Loucy (cell line): Measurements from ENCODE around the gene IL1RN.

ENCODE experiments used
- H2AFZ ChIP-seq: fragments of 200-600 bp; sonication (generic); 2 replicates; pipeline ENCODE4 v1.6.0; 2016; ENCODE audit warnings: antibody characterized with exemption, mild to moderate bottlenecking, low read length, moderate library complexity
- H3F3A ChIP-seq: fragments of 200-600 bp; 2 replicates; pipeline ENCODE4 v1.6.0; 2016; ENCODE audit warnings: antibody characterized with exemption, low read depth, mild to moderate bottlenecking
- H3K27me3 ChIP-seq: fragments of 200-600 bp; sonication (generic); 2 replicates; pipeline ENCODE4 v1.6.1; 2014; ENCODE audit warnings: low read length, mild to moderate bottlenecking; ENCODE audit not compliant: insufficient read depth, poor library complexity, severe bottlenecking
- H3K36me3 ChIP-seq: fragments of 200-600 bp; sonication (generic); 2 replicates; pipeline ENCODE4 v1.6.1; 2016; ENCODE audit warnings: low read length; ENCODE audit not compliant: insufficient read depth
- H3K4me1 ChIP-seq: fragments of 200-600 bp; sonication (generic); 2 replicates; pipeline ENCODE4 v1.5.1; 2014; ENCODE audit warnings: low read length, mild to moderate bottlenecking; ENCODE audit not compliant: insufficient read depth, poor library complexity, severe bottlenecking
- H3K4me2 ChIP-seq: fragments of 200-600 bp; sonication (generic); 2 replicates; pipeline ENCODE4 v1.6.0; 2014; ENCODE audit warnings: antibody characterized with exemption, low read length, low read depth, mild to moderate bottlenecking; ENCODE audit not compliant: poor library complexity, severe bottlenecking
- H3K4me3 ChIP-seq: fragments of 200-600 bp; sonication (generic); 2 replicates; pipeline ENCODE4 v1.5.1; 2014; ENCODE audit warnings: low read length, mild to moderate bottlenecking, mixed read lengths; ENCODE audit not compliant: poor library complexity, severe bottlenecking
- H3K79me2 ChIP-seq: fragments of 200-600 bp; sonication (generic); 2 replicates; pipeline ENCODE4 v1.6.1; 2014; ENCODE audit warnings: low read length; ENCODE audit not compliant: insufficient read depth
- H3K9ac ChIP-seq: fragments of 200-600 bp; sonication (generic); 2 replicates; pipeline ENCODE4 v1.6.0; 2014; ENCODE audit warnings: mild to moderate bottlenecking, low read depth, low read length, moderate library complexity; ENCODE audit not compliant: poor library complexity, severe bottlenecking
- H3K9me2 ChIP-seq: fragments of 200-600 bp; sonication (generic); replicated peaks from 2 replicates; pipeline ENCODE4 v1.6.1; 2016; ENCODE audit warnings: low read depth, low read length, mixed read lengths
- H3K9me3 ChIP-seq: fragments of 200-600 bp; sonication (generic); 2 replicates; pipeline ENCODE4 v1.6.1; 2014; ENCODE audit warnings: mild to moderate bottlenecking, antibody characterized with exemption, low read length, low read depth; ENCODE audit not compliant: insufficient read depth
- H4K20me1 ChIP-seq: fragments of 200-600 bp; sonication (generic); 2 replicates; pipeline ENCODE4 v1.6.0; 2014; ENCODE audit warnings: antibody characterized with exemption, low read length, mild to moderate bottlenecking; ENCODE audit not compliant: insufficient read depth, poor library complexity, severe bottlenecking
- CTCF ChIP-seq: fragments of 200-600 bp; sonication (generic); conservative IDR thresholded peaks from 2 replicates; pipeline ENCODE4 v1.5.1; 2014; ENCODE audit warnings: mild to moderate bottlenecking, antibody characterized with exemption, low read length
- EZH2phosphoT487 ChIP-seq: fragments of 200-600 bp; IDR thresholded peaks from 2 replicates; pipeline ENCODE4 v1.6.1; 2018; ENCODE audit warnings: antibody characterized with exemption, mild to moderate bottlenecking, moderate library complexity, borderline replicate concordance

IL1RN gene

DNA sequence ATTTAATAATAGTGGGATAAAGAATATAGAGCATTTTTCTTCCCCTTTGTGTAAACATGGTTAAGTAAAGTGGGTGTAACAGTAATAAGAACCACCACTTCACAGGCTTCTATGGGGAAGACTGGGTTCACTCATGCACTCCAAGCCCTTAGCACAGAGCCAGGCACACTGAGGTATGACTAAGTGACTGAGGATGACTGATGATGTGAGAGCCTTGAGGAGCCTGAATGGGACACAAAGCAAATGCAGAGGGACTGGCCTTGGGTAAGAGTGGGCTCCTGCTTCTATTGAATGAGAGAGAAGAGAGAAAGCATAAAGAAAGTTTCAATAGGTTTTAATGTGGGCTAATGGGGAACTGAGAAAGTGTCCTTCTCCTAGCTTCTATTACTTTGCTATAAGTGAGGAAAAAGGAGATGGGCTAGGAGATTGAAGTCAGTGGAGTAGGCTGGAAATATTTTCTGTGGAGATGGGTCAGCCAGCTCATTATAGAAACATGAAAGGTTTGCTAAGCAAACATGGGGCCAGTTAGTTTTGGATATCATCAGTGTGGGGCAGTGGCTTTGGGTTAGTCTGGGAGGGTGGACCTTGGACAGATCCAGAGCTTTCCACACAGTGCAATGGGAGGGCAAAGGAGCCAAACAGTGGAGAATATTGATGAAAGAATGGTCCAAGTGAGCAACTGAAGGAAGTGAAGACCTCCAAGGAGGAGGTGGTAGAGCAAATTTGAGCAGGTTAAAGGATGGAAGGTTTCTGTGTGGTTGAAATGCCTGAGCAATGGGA lies 39.0 kb upstream of the IL1RN start:
- Histone ChIP-seq H3K4me1 (no peaks in the 10 kb centered on the region), H3K27me3 (no peaks in the 10 kb centered on the region), H3K79me2 (no peaks in the 10 kb centered on the region), H2AFZ (no peak overlapping the region), H3K9ac (no peak overlapping the region), H3K9me2 (no peaks in the 10 kb centered on the region), H3F3A (no peaks in the 10 kb centered on the region), H3K4me3 (no peak overlapping the region), H3K36me3 (no peaks in the 10 kb centered on the region), H4K20me1 (no peaks in the 10 kb centered on the region), H3K9me3 (no peaks in the 10 kb centered on the region), H3K4me2 (no peak overlapping the region)
- TF ChIP-seq CTCF, result no peak
- TF ChIP-seq EZH2phosphoT487, result no peak

GRCh38 chr2:113089916-113090315 lies 37.5 kb upstream of the IL1RN start:
- Histone ChIP-seq H3K4me2 (no peak overlapping the region), H3K4me1 (no peaks in the 10 kb centered on the region), H3K27me3 (no peaks in the 10 kb centered on the region), H4K20me1 (no peaks in the 10 kb centered on the region), H3K79me2 (no peaks in the 10 kb centered on the region), H3K9ac (no peak overlapping the region), H3K4me3 (no peak overlapping the region), H3F3A (no peaks in the 10 kb centered on the region), H2AFZ (no peak overlapping the region), H3K36me3 (no peaks in the 10 kb centered on the region), H3K9me2 (no peaks in the 10 kb centered on the region), H3K9me3 (no peaks in the 10 kb centered on the region)
- TF ChIP-seq CTCF (no peak), EZH2phosphoT487 (no peak)

GRCh38 chr2:113091231-113091896 lies 36.0 kb upstream of the IL1RN start:
- H3K4me1 ChIP-seq, result no peaks in the 10 kb centered on the region

More at GRCh38 chr2:113091231-113091896, 36.0 kb upstream of the IL1RN start:
- Histone ChIP-seq H3K36me3 (no peaks in the 10 kb centered on the region), H4K20me1 (no peaks in the 10 kb centered on the region), H3K79me2 (no peaks in the 10 kb centered on the region), H3K27me3 (no peaks in the 10 kb centered on the region), H3K4me2 (no peak overlapping the region), H3K9me3 (no peaks in the 10 kb centered on the region), H3K9ac (no peak overlapping the region), H2AFZ (no peak overlapping the region), H3K9me2 (no peaks in the 10 kb centered on the region), H3K4me3 (no peak overlapping the region), H3F3A (no peaks in the 10 kb centered on the region)
- TF ChIP-seq EZH2phosphoT487, result no peak
- TF ChIP-seq CTCF, result no peak
